Measurements from ENCODE around the gene C3orf20.

C3orf20 gene

DNA sequence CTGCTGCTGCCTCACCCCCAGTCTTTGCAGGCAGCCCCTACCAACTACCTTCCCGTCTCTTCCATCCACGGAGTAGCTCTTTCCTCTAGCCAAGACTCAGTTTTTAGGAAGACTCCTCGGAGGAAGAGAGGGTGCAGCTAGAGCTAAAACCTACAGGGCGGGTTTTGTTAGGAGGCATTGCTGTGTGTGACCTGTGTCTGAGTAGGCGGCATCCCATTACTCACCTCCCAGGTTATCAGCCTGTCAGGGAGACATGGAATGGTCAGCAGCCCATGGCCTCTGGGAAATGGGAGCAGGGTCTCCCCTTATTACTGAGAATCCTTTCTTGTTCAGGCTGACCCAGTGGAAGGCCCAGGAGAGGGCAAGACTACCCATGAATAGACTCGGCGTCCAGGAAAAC is 100.1 kb downstream of the C3orf20 start:
- DNase-seq (ENCODE audit: low spot score), result no peak

DNA sequence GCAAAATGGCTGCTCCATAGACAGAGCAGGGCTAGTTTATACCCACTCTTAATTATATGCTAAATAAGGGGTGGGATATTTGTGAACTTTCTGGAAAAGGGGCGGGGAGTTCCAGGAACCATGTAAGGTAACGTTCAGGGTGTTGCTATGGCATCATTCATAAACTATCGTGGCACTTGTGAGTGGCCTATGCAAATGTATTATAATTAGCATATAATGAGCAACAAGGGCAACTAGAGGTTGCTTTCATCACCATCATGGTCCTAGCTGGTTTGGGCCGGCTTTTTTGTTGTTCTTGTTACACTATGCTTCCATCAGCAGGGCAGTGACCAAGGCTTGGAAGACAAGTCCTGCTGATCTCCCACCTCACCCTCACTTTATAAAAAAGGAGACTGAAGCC is 100.6 kb downstream of the C3orf20 start:
- DNase-seq (ENCODE audit: low spot score), result no peak

DNA sequence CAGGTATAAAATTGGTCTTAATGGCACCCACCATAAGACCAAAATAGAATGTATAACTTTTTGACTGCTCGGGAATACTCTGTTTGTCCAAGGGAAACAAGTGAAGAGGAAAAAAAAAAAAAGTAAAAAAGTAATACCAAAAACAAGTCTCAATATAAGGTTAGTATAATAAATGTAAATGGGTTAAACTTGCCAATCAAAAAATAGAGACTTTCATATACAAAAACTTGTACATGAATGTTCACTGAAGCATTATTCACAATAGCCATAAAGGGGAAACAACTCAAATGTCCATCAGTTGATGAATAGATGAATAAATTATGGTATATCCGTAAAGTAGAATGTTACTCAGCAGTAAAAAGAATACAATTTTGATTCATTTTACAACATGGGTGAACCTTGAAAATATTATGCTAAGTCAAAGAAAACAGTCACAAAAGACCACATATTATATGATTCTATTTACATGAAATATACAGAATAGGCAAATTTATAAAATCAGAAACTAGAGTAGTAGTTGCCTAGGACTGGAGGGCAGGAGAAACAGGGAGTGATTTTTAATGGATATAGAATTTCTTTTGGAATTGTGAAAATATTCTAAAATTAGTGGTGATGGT is 104.2 kb downstream of the C3orf20 start:
- DNase-seq (ENCODE audit: low spot score), result no peak

DNA sequence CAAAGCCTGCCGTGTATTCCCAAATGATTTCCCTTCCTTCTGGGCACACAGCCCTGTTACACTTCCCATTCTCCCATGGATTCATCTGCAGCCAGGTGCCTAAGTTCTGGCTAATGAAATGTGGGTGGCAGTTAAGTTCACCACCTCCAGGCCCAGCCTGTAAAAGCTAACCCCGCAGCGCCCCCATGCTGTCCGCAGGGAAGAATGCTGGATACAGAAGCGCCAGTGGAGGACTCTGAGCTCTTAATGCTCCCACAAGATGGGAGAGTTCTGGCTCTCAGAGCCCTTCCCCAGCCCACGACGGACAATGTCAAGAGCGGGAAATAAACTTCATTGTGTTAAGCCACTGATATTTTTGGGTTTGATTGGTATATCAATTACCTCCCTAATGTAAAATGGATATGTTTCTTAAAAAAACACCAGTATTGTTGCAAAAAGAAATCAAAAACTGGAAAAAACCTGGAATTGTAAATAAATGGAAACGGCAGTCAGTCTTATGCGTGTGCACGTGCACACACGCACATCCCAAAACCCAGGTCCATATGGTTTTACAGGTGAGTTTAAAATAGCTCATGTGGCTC is 106.1 kb downstream of the C3orf20 start:
- DNase-seq (ENCODE audit: low spot score), result peak; percentile 88

DNA sequence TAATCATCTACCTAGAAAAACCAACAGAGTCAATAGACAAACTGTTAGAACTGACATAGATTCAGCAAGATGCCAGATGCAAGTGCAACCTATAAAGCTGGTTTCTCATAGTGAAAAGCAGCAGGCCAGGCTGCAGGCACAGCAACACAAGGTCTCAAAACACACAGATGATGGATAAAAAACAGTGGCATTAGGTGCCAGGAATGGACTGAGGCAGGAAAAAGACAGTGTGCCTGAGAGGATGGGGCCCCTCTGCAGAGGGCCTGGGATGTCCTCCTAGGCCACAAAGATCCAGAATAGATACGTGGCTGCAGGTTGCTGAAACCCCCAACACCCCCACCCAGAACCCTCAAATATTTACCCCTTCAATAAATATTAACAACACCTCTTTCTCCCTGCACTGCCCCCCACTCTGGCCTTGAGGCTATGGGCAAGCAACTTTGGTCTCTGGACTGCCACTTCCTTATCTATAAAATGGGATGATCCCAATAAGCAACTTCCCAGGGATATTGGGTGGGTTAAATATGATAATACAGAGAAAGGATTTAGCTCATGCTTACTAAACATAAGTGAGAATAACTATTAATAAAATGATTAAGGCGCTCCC is 108.6 kb downstream of the C3orf20 start:
- DNase-seq (ENCODE audit: low spot score), result no peak

DNA sequence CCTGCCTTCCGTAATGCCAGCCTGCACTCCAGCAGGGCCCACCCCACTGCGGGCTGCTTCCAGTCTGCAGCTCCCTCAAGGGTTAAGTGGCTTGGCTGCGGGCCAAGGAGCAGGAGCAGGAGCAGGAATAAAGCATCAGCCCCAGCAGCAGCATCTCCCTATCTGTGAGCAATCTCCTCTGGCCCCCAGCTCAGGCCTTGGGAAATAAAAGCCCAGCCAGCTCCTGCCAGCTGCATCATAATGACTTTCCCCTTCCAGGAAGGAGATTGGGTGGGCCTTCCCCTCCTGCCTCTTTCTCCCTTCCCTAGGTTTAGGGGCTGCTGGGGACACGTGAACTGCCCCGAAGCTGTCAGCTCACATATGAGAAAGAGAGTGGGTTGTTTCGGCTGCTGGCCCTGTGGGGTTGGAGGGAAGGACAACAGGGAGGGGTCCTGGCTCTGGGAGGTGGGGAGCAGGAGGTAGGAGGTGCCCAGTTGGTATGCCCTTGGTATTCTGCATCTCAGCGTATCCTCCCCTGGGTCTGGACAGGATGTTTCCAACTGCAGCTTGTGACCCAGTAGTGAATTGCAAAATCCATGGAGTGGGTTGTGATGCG is 109.2 kb downstream of the C3orf20 start:
- DNase-seq (ENCODE audit: low spot score), result no peak

DNA sequence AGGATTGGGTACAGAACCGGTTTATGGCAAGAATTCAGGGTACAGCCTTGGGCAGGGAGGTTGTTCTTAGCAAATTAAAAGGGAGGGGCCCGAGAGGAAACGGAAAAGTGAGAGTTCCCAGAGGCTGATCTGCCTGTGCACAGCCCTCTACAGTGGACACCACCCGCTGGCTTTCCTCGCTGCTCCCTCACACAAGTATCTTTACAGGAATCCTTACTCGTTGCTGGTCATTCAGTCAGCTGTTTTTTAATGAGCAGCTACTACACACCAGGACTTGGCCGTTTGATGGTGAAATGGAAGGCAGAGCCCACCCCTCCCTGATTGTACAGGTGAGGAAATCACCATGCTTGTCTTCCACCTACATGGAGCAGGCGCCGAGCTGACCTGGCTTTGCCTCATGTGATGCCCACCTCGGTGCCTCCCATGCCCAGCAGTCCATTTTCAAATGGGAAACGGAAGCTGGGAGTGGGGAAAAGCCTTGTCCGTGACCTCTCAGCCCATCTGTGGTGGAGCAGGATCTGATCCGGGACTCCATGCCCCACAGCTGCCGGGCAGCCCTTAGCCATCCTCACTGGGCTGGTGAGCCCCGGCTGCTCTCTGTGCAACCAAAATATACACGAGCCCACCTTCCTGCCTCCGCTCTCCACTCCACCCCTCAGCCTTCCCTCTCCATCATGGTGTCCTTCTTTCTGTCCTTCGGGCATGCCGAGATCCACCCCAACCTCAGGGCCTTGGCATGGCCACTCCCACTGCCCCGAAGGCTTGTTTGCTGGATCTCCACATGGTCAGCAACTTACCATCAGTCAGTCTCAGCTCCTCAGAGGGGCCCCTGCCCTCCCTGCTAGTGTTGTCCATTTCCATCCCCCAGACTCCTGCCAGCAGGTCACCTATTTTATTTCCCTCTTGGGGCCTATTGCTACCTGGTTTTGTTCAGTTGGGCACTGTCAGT is 110.5 kb downstream of the C3orf20 start:
- DNase-seq (ENCODE audit: low spot score), result no peak

DNA sequence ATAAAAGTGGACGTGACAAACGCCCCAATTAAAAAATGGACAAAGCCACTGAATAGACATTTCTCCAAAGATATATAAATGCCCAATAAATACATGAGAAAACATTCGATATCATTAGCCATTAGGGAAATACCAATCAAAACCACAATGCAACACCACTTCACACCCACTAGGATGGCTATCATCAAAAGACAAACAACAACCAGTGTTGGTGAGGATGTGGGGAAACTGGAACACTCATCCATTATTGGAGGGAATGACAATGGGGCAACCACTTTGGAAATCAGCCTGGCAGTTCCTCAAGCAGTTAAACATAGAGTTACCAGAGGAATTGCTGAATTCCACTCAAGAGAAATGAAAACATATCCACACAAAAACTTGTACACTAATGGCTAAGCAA is 111.4 kb downstream of the C3orf20 start:
- no peak for DNase-seq (ENCODE audit: low spot score)

DNA sequence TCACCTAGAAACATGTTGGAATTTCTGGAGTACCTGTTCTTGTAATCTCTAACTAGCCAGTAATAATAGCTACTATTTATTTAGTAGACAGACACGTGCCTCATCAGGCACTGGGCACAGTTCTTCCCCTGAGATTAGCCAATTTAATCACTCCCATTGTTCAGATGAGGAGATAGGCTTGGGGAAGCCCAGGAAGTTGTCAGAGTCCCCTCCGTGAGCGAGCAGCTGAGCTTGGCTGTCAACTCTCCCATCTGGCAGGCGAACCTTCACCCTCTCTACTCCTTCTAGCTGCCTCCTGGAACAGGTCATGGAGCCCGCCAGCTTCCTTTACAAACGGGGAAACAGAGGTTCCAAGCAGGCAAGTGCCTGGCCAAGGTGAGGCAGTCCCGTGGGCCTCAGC is 112.7 kb downstream of the C3orf20 start:
- no peak for DNase-seq (ENCODE audit: low spot score)

DNA sequence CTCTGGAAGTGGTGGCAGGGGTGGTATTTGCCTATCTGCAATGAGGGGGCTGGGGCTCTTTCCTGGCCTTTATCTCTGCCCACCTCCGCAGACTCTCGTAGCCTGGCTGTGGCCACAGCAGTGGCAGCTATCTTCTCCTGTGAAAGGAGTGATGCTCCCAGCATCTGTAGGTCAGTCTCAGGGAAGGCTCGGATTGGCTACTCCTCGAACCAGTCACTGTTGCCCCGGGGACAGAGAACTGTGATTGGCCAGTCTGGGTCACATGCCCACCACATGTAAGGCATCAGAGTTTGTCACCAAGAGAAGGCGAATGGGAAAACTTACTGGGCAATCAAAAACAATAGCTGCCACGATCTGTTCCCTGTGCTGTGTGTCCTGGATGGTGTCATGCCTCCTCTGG is 113.7 kb downstream of the C3orf20 start:
- DNase-seq (ENCODE audit: low spot score), result no peak

DNA sequence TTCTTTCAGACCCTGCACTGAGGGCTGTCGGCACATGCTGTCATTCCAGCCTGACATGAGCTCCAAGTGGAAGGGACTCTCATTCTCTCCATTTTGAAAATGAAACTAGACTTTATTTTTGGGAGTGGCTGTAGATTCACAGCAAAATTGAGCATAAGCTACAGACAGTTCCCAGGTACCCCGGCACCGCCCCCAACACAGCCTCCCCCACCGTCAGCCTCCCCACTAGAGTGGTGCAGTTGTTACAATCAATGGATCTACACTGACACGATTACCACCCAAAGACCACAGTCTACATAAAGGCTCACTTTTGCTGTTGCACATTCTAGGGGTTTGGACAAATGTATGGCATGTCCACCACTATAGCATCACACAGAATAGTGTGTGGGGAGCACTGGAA is 114.3 kb downstream of the C3orf20 start:
- DNase-seq (ENCODE audit: low spot score), result no peak

DNA sequence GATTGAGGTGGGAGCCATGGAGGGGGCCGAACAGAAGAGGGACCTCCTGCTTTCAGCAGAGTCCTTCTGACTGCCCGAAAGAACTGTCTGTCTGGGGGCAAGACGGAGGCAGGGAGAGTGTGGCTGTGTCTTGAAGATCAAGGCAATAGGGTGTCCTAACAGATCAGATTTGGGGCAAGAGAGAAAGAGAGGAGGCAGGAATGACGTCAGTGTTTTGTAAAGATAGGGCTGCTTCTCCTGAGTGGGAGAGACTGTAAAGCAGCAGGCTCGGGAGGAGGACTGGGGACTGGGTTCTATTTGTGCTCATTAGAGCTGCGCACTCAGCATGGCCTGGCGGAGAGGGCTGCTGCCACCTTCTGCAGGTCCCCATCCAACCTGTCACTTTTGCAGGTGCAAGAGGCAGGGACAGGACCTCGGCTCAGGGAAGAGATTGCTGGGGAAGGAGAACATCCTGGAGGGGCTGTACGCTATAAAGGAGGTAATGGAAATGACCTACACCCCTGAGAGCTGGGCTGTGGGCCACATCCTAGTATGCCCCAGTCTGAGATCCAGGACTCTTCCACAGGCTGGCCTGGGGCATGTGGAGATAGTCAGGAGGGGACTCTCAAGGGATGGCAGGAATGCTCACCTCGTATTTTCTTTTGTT is 114.8 kb downstream of the C3orf20 start:
- DNase-seq (ENCODE audit: low spot score), result no peak

DNA sequence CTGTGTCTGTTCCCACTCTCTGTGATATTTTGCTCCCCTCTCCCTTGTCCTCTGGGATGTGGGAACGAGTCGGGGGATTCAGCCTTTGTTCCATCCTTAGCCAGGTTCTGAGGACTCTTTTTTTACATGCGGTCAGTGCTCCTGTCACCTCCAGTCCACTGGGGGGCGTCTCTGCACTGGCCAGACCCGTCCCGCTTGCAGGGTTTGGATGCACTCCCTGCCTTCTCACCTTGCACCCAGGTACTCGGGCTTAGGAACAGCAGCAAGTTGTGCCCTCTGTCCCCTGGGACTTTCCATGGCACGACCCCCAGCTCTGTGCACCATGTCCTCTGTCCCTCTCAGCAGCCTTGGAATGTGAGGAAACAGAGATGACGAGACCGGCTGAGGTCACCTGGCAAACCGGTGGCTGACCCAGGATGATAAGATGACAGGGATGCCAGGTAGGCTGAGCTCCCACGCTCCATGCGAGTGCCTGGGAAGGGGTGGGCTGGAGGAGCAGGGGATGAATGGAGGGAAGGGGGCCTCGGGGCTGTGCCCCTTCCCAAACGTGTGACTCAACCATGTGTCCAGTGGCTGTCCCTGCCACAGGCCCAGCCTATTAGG is 116.5 kb downstream of the C3orf20 start:
- peak; percentile 88 for DNase-seq (ENCODE audit: low spot score)

DNA sequence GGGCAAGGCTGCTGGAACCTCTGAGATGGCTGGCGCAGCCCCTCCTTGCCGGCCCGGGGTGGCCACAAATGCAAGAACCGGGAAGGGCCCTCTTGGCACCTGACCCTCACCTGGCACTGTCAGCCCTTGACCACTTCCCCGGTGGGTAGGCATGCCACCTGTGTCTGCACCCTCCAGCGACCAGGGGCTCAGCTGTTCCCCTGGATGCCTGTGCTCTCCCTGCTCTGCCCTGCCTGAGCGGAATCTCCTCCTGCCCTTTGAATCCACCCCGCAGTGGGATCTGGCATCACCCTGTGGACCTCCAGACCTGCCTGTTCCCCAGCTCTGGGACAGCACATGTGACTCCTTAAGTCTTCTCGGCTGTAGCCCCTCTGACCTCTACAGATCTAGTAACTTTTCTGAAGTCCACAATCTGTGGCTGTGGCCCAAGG is 117.8 kb downstream of the C3orf20 start:
- DNase-seq (ENCODE audit: low spot score), result no peak

DNA sequence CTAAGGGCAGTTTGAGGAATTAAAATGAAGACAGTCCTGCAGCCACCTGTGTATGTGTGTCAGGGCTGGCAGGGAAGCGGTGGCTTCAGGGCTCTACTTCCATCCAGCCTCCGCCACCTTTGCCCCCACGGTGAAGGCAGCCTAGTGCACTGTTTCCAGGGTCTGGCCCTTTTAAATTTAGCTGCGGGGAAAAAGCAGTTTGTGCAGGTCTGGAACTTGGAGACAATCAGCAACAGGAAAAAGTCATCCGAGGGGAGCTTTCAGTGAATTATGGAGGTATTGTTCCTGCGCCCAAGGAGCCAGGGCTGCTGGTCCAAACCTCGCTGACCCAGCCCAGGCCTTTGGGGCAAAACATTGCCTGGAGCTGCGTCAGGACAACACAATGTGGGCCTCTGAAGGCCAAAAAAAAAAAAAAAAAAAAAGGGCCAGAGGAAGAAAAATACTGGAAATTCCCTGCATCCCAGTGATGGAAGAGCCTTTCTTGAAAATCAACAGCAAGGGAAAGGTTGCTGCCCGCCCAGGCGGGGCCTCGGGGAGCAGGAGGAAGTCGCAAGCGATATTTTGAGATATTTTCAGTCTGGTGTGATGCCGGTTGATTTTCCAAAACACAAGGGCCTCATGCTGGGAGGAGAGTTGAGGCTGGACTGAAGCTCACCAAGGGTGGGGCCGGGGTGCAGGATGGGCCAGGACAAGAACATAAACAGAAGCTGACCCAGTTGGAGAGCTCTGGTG is 118.4 kb downstream of the C3orf20 start:
- DNase-seq (ENCODE audit: low spot score), result no peak

DNA sequence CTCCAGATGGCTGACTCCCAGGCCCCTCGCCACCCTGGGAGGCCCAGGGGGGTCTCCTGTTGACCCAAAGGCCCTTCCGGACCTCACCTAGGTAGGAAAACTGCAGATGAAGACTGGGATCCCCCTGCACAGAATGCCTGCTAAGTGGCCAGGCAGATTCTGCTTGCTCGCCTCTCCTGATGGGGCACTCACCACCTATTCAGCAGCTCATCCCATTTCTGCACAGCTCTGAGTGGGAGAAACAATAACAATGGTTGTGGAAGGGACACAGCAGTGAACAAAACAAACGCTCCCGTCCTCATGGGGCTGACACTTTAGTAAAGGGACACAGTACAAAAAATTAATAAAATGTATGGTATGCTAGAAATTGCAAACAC is 118.9 kb downstream of the C3orf20 start:
- DNase-seq (ENCODE audit: low spot score), result no peak

DNA sequence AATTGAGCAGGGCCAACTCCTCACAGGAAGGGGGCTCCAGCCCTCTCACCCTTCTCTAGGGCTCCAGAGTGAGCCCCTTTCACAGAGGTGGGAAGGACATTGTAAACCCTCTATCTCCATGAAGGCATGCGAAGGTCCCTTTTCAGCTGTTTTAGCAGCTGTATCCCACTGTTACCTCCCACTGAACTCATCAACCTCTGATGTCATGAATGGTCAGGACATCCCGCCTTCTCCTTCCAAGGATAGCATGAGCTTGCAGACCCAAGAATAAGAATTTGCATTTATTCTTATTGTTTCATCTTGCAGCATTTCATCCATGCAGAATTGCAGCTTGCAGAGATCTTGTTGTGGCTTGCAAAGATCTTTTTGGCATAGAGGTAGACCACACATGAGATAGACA is 119.5 kb downstream of the C3orf20 start:
- no peak for DNase-seq (ENCODE audit: low spot score)

DNA sequence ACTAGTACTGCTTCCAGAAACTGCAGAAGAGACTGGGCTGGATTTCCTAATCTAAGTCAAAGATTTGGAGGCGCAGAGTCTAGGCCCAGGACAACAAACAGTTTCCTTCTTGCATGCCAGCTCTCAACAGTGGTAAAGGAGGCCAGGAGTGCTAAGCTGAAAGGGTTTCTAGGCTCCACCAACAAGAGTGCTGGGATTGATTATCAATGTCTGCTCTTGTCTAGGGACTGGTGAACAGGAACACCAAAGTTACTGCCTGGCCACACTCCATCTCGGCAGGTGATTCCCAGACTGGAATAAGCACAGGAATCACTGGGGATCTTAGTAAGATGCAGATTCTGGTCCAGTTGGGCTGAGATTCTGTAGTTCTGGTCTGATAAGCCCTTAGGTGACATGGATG is 121.1 kb downstream of the C3orf20 start:
- DNase-seq (ENCODE audit: low spot score), result no peak

DNA sequence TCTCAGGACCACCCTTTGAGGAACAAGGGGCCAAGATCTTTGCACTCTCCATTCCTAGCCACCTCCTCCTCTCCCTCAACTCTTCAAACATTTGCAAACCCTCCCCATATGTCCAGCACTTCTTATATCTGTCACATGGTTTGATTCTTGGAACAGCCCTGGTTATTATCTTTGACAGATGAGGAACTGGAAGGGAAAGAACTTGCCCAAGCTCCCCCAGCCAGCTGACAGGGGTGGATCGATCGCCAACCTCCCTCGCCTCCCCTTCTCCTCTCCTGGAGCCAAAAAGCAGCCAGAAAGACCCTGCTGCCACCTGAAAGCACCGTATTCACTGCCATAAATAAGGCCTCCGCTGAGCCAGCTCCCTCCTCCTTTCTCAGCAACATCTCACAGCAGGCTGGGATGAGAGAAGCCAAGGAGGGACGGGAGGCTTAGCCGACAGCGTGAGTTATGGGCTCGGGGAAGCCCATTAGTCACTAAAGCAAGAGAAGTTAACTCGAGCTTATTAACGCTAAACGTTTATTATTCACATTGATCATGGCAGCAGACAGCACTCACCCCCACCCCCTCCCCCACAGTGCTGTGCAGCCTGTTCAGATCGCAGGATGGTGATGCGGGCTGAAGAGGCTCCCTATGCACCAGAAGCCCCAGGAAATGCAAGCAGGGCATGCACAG is 121.6 kb downstream of the C3orf20 start:
- DNase-seq (ENCODE audit: low spot score), result no peak

DNA sequence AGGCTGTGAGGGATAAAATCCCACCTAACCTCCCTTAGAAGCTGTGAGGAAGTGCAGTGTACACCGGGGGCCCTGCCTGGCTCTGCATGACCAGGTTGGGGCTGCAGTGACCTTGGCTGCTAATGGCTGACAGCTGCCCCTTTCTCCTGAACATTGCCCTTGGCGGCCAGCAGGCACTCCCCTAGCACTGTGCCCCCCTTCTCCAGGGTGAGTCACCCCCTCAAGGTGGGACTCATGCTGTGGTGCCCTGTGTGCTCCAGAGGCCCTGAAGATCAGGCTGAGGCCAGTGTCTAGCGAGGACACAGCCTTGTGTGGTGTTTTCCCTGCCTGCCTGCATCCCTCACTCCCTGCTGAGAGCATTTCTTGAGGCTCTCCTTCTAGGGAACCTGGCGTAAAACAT is 122.8 kb downstream of the C3orf20 start:
- DNase-seq (ENCODE audit: low spot score), result no peak
